ENCODE measurements around the gene CD68. TPM values are rescaled to one million over a fixed set of nuclear protein-coding genes. Genes with fewer than 3 reads are reported as not detected.
A peak's percentile ranks its signal among the peaks of the same experiment; 100 is the strongest.
"Not testable (repeated sequence)": the region's sequence is repeated elsewhere in the genome, so short reads cannot be mapped to it uniquely, and the experiment has no call there.

CD68 gene
- polyA plus RNA-seq, 5 donors, result 30.7 to 40.7 (median 32.3) TPM

DNA sequence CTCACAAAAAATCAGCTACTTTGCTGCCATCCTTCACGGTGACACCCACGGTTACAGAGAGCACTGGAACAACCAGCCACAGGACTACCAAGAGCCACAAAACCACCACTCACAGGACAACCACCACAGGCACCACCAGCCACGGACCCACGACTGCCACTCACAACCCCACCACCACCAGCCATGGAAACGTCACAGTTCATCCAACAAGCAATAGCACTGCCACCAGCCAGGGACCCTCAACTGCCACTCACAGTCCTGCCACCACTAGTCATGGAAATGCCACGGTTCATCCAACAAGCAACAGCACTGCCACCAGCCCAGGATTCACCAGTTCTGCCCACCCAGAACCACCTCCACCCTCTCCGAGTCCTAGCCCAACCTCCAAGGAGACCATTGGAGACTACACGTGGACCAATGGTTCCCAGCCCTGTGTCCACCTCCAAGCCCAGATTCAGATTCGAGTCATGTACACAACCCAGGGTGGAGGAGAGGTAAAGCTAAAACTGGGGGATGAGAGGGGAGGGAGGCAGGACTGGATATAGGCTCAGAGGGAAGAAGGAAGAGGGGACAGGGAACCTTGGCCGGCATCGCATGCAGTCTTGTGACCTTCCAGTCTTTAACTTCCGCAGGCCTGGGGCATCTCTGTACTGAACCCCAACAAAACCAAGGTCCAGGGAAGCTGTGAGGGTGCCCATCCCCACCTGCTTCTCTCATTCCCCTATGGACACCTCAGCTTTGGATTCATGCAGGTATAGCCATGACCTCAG, 581 bp downstream of the CD68 start:
- no peak for DNase-seq

DNA sequence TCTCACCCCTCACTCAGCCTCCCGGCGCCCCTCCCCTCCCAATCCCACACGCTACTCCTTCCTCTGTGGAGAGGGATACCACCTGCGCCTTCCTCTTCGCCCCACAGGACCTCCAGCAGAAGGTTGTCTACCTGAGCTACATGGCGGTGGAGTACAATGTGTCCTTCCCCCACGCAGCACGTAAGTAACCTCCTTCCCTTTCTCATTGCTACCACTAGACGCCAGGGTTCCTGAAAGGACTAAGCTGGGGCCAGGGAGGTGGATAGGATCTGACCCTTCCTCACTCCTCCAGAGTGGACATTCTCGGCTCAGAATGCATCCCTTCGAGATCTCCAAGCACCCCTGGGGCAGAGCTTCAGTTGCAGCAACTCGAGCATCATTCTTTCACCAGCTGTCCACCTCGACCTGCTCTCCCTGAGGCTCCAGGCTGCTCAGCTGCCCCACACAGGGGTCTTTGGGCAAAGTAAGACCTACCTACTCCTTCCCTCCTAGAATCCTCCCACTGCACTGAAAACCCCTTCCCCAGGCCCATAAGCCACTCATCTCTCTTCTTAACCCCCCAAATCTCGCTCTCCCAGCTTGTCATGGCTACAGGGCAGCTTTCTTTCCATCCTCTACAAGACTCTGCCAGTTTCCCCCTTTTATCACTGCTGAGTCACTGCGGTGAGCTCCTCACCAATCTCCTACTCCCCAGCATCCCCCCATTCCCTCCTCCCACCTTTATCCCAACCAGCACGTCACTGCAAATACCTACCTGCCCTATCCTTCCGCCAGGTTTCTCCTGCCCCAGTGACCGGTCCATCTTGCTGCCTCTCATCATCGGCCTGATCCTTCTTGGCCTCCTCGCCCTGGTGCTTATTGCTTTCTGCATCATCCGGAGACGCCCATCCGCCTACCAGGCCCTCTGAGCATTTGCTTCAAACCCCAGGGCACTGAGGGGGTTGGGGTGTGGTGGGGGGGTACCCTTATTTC, 1.5 kb downstream of the CD68 start:
- DNase-seq, result no peak

DNA sequence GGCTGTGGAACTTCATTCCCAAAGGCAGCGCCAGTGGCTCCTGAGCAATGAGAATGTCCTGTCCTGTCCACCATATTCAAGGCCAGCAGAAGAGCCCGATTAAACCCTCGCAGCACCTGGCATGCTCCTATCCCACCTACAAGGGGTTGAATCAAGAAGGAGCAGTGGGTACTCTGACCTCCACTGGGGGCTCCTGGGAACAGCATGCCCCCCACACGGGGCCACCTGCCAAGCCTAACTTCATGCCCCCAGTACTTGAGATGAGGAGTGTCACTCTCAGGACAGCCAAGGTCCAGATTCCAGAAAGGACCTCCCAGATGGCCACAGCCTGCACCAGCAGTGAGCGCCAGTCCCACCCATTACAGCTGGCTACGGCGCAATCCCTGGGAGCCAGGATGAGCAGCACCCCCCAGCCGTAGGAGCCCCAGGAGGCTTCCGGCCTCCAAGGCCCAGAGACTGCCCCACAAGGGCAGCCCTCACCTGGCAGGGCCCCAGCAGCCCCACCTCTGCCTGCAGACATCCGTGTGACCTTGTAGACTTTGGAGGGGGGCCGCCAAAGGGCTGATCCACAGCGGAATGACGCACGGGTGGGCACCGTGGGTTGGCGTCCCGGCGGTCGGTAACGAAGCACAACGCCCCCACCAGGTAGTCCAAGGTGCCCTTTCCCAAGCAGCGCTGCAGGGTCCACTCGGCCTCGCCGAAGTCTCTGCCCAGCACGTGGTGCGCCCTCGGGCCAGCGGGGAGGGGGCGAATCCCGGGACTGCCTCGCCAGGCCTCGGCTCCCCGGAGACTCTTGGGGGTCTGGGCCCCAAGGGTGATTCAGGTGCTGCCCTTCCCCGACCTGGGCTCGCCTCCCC, 3.2 kb downstream of the CD68 start:
- DNase-seq, result no peak

DNA sequence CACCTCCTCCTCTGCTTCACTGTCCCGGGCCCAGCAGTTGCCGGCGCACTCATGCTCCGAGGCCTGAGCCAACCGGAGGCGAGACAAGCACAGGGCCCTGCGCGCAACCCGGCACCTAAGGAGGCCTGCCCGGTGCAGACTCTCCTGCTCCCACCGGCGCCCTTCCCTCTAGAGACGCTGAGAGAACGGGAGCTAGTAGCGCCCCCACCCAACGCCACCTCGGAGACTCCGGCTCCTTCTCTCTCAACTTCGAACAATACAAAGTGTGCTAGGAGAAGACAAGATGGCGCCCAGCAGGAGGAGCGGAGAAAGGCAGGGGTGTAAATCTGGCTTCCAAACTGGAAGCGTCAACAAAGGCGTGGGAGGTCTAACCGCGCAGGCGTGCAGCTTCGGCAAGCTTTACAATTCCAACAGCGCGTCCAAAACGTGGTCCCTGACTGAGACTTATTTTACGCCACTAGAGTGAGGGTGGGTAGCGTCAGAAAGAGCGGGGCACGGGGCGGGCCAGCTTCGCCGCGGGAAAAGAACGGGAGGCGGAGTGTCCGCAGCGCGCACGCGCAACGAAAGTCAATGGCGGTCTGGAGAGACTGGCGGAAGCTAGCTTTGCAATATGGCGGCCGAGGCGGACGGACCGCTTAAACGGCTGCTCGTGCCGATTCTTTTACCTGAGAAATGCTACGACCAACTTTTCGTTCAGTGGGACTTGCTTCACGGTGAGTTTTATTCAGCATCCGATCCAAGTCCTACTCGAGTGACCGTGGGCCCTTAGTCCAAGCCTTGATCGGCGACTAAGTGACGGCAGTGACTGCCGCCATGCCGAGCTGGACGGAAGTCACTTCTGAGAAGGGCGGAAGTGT, 4.0 kb downstream of the CD68 start, which contains the start of gene MPDU1:
Gene MPDU1, plus strand, starts transcription at position 600 of the 857 bp plus-strand sequence. Its CDS starts 11 bp downstream, at position 611.
- peak; percentile 98 to 99 for DNase-seq

DNA sequence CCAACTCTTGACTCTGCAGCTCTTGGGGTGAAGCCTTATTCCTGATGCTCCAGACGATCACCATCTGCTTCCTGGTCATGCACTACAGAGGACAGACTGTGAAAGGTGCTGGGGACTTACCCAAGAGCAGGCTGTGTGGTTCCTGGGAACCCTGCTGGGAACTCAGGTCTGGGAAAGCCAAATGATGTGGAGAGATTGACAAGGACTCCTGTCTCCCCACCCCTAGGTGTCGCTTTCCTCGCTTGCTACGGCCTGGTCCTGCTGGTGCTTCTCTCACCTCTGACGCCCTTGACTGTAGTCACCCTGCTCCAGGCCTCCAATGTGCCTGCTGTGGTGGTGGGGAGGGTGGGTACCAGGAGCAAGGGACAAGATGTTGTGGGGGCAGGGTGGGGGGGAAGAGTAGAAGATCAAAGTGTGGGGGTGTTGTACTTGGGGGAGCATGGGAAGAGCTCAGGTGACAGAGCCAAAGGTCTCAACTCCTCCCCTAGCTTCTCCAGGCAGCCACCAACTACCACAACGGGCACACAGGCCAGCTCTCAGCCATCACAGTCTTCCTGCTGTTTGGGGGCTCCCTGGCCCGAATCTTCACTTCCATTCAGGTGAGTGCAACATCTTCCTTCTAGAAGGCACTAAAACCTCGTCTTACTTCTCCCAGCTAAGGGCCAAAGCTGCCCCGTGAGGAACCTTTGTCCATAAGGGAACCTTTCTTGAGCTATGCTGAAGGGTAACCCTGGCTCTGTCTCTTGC, 7.4 kb downstream of the CD68 start:
- no peak for DNase-seq

DNA sequence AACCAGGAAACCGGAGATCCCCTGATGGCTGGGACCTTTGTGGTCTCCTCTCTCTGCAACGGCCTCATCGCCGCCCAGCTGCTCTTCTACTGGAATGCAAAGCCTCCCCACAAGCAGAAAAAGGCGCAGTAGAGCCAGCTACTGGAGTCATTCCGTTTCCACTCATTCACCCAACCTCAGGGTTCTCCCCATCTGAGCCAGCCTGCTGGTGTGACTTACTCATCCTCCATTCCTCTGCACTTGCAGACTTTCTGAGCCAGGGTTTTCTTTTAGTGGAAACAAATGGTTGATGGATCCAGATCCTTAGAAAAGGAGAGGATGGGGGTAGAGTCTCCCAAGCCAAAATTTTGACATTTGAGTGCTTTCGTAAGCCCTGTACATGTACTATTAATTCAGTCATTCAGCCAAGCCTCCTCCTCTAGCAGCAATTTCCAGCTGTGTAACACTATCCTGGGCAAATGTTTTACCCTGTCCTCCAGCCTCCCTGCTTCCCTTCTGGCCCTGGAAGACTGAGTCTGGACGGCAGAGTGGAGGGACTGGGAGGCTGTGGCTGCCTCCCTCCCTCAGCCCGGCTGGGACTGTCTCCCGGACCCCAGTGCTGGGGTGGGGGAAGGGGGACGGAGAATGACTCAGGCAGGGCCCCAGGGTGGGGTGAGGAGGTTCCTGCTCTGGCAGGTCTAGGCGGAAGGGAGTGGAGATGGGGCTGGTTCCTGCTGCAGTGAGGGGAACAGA, 8.1 kb downstream of the CD68 start:
- no peak for DNase-seq

DNA sequence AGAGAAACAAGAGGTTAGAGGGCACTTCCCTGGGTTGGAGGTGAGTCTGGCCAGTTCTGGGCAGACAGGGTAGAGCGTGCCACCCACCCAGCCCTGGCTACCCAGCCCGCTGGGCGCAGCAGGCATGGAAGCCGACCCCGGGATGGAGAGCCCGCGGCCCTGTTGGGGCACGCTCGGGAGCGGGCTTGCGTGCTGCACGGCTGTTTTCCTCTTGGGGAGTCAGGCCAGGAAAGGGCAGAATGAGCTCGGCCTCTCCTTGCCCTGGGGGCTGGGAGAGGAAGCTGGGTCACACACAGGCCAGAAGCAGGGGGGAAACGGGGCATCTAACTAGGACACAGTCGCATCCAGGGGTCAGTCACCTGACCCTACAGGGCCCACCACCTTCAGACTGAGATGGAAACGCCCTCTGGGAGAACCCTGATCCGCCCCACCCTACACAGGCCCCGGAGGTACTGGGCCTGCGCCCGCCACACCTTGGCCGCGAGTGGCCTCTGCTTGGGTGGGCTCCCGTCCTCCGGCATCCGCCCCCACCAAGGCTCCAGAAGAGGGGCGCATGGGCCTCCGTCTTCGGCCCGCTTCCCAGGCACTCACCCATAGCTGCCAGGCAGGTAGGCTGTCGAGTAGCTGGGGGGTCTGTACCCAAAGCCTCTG, 9.2 kb downstream of the CD68 start:
- no peak for DNase-seq

DNA sequence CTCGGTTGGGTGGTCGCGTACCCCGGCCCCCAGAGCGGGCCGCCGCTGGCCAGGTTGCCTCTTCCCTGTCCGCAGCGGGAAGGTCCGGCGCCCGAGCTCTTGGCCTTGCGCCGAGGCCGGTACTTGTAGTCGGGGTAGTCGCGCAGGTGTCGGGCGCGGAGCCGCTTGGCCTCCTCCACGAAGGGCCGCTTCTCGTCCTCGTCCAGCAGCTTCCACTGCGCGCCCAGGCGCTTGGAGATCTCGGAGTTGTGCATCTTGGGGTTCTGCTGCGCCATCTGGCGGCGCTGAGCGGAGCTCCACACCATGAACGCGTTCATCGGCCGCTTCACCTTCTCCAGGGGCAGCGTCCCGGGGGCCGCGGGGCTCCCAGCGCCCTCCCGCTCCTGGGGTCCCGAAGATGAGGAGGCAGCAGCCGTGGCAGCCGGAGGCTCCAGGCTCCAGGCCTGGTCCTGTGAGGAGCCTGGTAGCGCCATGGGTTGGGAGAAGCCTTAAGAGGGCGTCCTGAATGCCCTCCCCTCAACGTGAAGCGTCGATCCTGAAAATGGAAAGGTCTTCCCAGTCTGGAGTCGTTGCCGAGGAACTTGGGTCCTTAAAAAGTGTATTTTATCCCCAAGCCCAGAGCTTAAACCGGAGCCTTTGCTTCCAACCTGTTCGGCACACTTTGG, 9.9 kb downstream of the CD68 start:
- DNase-seq, result peak; percentile 75 to 79

DNA sequence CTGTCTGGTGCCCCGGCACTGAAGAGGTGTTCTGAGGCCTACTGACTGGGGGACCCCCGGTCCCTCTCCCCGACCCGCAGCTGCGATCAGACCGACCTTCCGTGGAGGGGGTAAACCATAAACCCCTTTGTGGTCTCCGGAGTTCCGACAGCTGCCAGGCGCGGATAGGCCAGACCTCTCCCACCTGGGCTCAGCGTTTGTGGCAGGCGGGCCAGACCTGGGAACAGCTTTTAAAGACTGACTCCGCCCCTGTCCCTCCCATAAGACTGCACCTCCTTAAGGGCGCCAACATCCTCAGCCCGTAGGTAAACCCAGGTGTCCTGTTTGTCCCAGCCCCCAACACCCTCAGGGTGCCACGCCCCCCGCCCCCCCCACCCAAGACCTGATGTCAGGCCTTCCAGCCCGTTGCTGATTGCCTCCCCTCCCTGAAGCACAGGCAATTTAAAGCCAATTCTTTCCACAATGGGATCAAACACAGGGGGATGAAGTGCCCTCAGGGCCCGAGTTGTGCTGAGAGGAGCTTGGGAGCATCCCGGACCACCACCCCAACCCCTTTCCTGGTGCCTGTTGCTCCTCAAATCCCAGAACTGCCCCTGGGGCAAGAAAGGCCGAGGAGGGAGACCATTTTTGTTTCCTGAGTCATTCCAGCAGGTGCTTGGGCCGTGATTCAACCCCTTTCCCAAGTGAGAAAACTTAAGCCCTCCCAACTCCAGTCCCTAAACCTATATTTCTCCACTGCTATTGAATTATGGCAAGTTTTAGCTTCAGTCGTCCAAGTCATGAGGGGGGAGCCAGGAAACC, 10.7 kb downstream of the CD68 start, which contains the start of gene SOX15:
Gene SOX15, minus strand, starts transcription at position 204 of the 801 bp plus-strand sequence. CDS start 418 bp downstream, outside the sequence.
- no peak for DNase-seq

DNA sequence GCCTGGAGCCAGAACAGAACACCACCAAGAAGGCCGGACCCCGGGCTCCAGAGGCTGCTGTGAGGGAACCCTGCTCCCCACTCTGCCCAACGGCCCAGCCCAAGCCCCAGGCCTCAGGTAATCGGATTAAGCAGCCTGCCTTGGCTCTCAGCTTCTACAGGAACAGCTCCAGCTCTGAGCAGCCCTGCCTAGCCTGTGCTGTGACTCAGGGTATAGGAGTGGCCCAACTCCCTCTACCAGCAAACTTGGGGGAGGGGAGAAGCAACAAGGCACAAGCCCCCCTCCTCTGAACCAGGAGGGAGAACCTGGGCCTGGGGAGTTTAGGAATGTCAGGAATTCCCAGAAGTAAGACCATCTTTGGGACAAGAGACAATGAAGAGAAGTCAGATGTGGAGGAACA, 11.3 kb downstream of the CD68 start:
- no peak for DNase-seq

DNA sequence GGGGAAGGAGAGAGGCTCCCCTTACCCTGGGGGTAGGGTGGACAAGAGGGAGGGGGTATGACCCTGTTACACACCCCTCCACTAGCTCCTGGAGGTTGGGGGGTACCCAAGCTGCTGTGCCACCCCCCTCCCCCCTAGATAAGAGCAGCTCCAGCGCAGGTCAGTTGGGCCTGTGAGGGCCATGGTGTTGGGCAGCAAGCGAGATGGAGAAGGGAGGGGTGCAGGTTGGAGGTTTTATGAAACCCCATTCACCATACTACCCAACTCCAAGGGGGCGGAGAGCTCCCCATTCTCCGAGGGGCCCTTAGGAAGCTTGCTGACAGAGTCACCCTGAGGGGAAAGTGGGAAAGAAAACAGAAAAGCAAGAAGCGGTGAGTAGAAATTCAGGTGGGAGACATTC, 12.2 kb downstream of the CD68 start:
- no peak for DNase-seq

DNA sequence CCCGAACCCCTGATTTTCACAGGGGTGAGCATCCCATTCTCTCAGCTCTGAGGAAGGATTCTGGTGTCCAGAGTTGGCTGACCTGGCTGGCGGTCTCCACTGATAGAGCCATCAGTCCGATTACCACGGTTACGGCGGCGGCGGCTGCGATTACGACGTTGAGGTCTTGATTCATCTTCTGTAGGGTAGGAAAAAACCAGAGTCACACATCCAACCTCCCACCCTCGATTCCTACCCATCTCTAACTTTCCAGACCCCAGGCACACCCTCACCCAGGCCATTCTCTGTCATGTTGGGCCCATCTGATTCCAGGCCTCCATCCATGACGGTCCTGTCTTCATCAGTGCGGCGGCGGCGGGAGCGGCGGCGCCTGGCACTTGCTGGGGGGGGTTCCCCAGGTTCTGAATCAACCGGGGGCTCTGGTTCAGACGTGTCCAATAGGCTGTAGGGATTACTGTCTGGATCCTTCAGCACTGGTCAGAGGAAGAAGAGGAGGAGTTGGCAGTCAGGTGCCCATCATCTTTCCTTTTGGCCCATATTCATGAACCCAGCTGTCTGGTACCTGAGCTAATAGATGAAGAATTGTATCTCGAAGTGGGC, 13.1 kb downstream of the CD68 start:
- DNase-seq, result no peak

DNA sequence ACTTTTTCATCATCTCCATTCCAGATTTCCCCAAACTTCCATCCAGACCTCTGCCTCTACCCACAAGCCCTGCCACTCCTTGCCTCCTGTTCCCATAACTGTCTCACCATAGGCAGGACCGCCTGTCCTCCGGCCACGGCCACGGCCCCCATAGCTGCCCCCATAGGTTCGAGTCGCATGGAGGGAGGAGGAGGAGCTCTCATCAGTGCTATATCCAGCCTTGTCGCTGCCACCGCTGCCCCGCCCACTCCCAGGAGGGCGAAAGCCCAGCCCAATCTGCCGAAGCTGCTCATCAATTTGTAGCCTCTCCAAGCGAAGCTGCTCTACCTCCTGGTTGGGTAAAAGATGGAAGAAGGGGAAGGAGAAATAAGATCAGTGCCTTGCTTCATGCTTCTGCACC, 13.9 kb downstream of the CD68 start:
- DNase-seq, result no peak

DNA sequence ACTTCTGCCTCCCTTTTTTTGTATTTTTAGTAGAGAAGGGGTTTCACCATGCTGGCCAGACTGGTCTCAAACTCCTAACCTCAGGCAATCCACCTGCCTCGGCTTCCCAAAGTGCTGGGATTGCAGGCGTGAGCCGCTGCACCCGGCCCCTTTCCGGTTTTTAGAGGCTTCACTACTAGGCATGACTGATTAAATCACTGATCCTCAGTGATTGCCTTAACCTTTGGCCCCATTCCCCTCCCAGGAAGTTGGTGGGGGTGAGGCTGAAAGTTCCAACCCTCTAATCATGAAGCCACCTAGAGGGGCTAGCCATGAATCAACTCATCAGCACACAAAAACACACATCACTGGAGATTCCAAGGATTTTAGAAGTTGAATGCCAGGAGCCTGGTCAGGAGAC, 18.1 kb downstream of the CD68 start:
- not testable (repeated sequence) for DNase-seq

DNA sequence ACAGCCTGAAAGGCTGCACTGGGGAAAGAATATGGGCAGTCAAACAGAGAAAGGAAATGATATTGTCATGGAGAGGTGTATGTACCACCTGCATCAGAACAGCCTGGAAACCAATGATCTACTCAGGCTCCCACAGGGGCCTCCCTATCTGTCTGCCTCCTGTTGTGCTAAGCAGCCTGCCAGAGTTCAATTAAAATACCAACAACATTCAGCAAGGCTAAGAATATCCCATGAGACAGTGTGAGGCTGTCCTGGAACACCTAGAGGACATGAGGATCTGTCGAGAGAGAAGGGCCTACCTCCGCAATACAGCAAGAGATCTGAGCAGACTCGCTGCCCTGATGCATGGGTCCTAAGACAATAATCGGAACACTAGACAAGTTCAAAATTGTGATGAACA, 26.8 kb downstream of the CD68 start:
- DNase-seq, result no peak

DNA sequence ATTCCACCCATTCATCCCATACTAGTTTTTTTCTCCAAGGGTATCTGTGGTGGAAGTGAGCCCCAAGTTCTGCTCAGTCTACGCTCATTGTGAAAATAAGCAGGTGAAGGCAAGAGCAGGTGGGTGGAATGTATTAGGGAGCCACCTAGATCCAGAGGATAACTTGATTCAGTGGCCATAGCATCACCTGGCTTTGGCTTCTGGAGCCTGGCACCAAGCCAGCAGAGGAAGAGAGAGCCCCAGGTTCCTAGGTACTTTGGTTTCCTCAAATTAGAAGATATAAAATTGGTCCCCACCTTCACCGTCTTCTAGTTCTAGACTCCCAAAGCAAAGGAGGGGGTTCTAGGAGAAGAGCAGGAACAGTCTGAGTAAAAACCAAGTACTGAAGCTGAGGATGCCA, 31.2 kb downstream of the CD68 start:
- no peak for DNase-seq
